HG03520 (cell line): ENCODE data around the gene IL10RB.
"Not testable (repeated sequence)": the region's sequence is repeated elsewhere in the genome, so short reads cannot be mapped to it uniquely, and the experiment has no call there.

Experiments
- ATAC-seq: cut with Tn5 transposase; IDR thresholded peaks from one replicate; pipeline ENCODE4 v1.9.1; 2021; ENCODE audit warnings: mild to moderate bottlenecking, moderate library complexity; ENCODE audit not compliant: unreplicated experiment

IL10RB gene

DNA sequence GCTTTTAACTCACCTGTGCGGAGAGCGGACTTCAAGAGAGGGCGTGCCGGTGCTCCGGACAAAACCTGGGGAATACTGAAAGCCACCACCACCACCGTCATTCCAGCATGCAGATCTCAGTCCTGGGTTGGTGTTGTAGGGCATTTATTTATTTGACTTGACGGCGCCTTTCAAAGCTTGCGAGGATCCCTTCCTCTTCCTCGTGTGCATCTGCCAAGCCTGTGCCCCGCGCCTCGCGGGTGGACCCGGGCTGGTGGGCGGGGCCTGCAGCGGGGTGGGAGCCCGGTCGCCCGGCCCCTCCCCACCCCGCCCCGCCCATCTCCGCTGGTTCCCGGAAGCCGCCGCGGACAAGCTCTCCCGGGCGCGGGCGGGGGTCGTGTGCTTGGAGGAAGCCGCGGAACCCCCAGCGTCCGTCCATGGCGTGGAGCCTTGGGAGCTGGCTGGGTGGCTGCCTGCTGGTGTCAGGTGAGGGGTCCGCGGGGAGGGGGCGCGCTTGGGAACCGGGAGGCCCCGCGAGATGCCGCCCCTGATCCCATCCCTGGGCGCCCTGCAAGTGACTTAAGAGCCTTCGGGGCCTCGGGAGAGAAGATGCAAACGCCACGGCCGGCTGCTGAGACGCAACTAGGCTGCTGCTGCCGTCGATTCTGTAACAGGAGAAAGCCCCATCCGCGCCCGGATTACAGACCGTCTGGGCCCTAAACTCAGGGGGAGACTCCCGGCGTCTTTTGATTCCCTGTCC lies at the start of gene IL10RB:
Gene IL10RB, plus strand, starts transcription at position 318 of the 739 bp plus-strand sequence. Its CDS starts 99 bp downstream, at position 417.
- ATAC-seq: peak; percentile 35

DNA sequence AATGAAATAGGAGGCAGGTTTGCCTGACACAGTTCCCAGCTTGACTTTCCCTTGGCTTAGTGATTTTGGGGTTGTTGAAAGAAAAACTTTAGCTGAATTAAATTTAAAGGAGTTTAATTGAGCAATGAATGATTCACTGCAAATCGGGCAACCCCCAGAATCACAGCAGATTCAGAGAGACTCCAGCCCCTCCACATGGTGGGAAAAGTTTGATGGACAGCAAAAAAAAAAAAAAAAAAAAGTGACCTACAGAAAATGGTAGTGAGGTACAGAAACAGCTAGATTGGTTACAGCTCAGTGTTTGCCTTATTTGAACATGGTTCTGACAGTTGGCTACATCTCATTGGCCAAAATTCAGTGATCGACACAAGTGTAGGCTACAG lies 49.0 kb upstream of the IL10RB start:
- no peak for ATAC-seq

DNA sequence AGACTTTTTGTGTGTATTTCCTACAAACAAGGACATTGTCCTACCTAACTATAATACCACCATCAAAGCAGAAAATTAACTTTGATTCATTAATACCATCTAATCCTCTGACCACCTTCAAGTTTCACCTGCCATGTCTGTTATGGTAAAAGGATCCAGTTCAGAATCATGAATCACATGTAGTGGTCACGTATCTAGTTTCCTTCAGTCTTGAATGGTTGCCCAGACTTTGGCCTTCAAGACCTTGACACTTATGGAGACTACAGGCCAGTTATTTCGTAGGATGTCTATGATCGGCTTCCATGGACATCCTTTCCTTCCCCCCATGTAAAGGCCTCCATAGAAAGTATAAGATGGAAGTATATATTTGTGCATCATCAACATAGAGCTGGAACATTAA lies 46.9 kb upstream of the IL10RB start:
- ATAC-seq: no peak

DNA sequence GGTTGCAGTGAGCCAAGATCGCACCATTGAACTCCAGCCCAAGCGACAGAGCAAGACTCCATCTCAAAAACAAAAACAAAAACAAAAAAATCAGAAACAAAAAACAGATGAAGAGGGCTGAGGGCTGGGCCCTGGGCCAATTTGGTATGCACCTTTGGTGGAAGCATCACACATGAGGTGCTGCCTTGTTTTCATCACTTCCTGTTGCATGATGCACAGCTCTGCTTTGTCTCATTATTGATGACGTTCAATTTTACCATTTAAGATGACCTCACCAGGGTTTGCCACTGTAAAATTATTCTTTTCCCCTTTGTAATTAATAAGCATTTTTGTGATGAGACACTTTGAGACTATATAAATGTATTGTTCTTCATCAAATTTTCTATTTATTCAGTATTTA lies 46.2 kb upstream of the IL10RB start:
- ATAC-seq: no peak

DNA sequence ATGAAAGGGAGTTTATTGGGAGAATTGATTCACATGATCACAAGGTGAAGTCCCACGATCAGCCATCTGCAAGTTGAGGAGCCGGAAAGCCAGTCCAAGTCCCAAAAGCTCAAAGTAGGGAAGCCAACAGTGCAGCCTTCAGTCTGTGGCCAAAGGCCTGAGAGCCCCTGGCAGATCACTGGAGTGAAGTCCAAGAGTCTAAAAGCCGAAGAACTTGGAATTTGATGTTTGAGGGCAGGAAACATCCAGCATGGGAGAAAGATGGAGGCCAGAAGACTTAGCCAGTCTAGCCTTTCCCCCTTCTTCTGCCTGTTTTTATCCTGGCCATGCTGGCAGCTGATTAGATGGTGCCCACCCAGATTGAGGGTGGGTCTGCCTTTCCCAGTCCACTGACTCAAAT lies 40.8 kb upstream of the IL10RB start:
- ATAC-seq: not testable (repeated sequence)

DNA sequence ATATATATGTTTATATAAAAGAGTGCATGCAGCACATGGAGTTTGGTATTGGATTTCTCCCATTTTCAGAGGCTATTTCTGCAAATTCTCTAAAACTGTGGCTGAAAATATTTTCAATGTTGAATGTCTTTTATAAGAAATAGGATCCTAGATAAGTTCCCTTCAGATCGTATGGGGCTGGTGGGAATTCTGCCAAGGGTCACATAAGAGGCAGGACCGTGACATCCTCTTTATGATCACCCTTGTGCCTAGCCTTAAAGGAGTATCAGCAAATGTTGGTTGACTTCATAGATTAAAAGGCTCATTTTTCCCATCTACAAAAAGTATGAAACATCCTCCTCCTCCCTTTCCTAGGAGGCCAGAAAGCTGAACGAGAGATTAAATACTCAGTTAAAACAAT lies 37.7 kb upstream of the IL10RB start:
- no peak for ATAC-seq

DNA sequence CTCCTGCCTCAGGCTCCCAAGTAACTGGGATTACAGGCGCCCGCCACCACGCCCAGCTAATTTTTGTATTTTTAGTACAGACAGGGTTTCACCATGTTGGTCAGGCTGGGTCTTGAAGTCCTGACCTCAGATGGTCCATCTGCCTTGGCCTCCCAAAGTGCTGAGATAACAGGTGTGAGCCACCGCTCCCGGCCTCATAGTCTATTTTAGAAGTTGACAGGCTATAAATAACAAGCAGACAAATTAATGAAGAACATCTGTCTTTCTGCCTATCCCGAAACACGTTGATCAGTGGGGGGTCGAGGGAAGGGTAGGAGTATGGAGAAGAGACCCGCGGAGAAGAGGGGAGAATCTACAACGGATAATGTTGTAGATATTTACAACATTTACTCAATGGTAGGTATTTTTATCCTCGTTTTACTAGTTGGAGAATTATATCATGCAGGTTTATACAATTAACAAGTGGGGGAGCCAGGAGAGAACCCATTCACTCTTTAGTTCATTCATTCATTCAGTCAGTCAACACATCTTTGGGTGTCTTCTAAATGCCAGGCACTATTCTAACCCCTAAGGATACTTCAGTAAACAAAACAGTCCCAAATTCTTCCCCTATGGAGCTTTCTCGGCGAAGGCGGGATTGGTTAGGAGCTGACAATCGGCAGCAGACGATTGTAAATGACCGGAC lies 36.9 kb upstream of the IL10RB start:
- no peak for ATAC-seq

DNA sequence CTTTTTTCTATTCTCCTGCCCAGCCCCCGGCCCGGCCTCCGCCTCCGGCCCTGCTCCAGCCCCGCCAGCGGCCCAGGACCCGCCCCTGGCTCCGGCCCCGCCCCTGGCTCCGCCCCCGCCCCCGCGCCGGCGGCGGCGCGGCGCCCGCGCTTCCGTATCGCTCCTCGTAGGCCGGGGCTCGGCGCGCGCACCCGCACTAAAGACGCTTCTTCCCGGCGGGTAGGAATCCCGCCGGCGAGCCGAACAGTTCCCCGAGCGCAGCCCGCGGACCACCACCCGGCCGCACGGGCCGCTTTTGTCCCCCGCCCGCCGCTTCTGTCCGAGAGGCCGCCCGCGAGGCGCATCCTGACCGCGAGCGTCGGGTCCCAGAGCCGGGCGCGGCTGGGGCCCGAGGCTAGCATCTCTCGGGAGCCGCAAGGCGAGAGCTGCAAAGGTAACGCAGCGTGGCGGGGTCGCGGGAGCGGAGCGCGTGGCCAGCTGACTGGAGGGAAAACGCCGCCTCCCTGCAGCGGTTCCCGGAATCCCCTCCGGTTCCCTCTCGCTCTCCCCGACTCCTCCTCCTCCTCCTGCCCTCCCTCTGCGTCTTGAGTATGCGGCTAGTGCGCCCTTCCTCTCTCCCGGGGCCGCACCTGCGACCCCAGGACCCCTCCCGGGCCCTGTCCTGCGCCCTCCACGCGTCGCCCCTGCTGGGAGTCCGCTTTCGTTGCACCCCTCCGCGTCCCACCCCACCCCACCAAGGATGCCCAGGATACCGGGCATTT lies 36.2 kb upstream of the IL10RB start, which contains the start of gene IFNAR2:
Gene IFNAR2, plus strand, starts transcription at position 155 of the 761 bp plus-strand sequence. CDS start 11,985 bp downstream, outside the sequence.
- ATAC-seq: peak; percentile 64

DNA sequence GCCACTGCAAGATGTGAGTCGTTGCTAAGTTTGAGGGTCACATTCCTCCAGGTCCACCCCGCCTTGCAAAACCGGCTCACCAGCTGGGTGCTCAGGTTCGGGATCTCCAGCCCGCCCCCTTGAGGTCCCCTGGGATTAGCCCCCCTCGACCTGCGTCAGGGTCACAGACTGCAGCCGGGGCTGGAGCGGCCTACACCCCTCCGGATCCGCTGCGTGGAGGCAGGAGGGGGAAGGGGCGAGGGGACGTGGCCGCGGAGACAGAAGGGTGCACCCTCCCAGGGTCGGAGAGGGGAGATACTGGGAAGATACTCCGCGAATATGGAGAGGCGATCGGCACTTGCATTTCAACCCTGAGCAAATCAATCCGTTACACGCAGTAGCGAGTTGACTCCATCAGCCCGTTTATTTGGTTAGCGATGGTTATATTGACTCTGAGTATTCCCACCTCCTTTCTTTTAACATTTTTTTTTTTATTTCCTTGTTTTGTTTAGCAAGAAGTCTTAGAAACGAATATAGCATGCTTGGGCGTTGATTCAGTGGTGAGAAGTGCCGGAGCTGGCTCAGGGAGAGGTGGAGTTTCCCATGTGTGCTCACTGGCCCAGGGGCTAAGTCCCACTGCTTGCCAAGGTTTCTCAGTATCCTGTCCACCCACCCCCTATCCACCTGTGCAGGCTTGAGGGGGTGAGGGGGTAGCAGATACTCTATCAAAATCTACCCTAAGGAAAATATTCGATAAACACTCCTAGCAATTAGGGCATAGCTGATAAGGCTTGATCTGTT lies 35.4 kb upstream of the IL10RB start:
- peak; percentile 23 for ATAC-seq

DNA sequence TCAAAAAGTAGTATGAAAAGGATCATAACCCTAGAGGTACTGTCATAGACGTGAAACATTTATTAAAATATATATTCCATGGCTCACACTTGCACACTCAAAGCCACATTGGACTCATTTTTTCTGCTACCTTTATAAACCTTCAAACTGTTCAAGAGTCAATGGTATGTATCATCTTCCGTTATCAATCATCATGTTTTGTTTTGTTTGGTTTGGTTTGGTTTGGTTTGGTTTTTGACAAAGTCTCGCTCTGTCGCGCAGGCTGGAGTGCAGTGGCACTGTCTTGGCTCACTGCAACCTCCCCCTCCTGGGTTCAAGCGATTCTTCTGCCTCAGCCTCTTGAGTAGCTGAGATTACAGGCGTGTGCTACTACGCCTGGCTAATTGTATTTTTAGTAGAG lies 34.6 kb upstream of the IL10RB start:
- no peak for ATAC-seq

DNA sequence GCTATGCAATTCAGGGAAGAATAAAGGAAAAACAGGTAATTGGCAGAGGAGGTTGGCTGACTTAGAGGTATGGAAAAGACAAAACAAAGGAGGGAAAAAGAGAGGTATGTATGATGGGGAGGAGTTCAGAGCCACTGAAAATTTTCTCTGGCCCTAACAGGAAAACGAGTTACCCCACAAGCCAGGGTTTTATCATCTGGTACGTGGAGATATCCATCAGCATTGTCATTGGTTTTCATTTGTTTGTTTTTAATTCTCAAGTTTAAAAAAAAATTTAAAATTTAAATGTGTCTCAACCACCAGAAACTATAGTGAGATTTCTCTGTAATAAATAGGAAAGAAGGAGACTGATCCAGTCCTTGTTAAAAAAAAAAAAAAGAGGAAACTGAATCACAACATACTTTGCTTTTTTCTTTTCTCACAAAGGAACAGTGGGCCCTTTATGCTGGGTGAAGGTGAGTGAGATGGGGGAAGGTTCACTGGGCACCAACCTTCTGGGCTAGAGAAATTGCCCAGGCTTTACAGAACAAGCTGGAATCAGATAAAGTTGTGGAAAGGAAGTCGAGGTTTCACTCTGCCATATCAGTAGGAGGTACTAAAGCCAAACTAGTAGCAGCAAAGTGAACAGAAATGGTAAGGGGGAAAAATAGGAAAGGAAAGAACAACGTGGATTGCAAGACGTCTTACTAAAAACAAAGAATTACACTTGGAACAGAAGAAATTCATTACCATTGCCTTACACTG lies 33.7 kb upstream of the IL10RB start:
- ATAC-seq: no peak

DNA sequence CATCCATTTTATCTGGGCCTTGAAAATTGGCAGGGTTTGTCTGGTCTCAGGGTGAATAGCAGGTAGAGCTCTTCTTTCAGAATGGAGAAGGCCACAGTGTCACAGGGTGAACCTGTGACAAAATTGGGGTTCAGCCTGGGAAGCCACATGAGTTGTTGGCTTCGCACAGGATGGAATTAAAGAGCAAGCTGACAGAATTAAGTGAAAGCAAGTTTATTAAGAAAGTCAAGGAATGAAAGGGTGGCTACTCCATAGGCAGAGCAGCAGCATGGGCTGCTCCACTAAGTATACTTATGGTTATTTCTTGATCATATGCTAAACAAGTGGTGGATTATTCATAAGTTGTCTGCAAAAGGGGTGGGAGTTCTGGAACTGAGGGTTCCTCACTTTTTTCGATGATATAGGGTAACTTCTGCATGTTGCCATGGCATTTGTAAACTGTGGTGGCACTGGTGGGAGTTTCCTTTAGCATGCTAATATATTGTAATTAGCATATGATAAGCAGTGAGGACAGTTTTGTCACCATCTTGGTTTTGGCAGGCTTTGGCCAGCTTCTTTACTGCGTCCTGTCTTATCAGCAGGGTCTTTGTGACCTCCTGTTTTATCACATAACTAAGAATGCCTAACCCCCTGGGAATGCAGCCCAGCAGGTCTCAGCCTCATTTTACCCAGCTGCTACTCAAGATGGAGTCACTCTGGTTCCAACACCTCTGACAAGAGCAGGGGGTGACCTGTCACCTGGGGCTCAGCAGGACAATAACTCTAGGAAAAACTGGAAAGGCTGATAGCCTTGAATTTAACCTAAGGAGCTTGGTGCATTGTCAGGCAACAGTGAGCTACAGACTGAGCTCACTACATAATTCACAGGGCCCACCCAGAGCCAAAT lies 31.3 kb upstream of the IL10RB start:
- no peak for ATAC-seq

DNA sequence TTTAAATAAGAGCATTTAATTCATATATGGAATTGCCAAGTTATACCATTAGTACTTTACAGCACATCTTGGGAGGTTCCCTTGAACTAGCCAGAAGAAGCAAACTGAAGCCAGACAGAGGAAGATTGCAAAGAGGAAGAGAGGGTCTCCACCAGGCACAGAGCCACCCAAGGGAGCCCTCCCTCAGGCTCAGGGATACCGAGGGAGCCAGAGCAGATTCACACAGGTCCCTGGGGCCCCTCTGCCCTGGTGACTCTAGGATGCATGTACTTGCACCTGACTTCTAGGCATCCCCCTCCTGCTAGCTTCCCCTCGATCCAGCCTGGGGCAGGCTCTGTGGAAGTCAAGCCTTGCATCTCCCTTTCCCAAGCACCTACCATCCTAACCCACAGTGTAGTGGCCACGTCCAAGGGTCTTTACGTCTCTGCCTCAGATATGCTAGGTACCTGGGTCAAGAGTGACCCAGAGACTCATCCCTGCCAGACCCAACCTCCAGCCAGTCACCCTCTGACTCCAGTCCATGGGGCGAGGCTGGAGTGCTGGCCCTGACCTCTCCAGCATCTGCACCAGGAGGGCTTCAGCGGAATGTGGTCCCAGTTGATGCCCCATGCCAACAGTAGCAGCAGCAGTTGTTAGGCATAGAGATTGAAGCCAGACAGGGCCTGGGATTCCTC lies 30.0 kb upstream of the IL10RB start:
- ATAC-seq: no peak

DNA sequence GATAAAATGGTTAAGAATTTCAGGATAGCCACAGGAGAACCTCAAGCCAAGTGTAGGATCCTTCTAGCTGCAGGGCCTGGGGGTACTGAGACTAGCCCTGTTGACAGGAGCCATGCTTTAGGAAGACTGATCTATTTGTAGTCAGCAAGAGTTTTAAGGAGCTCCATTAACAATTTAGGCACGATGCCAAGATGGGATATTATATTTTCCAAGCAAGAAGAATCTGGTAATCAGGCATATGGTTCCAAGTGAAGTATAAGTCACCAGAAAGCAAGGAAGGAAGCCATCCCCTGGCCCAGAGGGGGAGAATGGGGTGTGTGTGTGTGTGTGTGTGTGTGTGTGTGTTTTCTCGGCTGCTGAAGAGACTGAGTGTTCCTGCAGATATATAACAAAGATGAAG lies 29.4 kb upstream of the IL10RB start:
- no peak for ATAC-seq

DNA sequence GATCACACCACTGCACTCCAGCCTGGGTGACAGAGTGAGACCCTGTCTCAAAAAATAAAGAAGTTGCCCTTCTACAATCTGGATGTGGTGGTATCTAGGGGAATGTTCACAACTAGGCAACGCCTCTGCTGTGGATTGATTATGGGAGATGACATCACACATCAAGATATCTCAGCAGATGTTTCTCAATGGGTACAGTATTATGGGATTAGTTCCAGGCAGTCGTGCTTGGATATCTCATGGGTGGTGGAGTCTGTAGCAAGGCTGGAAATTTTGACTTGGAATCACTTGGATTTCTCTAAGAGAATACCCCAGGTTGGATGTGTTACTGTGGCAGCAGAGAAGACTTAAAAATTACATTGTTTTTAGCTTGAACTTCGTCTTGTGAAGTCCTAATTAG lies 28.7 kb upstream of the IL10RB start:
- no peak for ATAC-seq

DNA sequence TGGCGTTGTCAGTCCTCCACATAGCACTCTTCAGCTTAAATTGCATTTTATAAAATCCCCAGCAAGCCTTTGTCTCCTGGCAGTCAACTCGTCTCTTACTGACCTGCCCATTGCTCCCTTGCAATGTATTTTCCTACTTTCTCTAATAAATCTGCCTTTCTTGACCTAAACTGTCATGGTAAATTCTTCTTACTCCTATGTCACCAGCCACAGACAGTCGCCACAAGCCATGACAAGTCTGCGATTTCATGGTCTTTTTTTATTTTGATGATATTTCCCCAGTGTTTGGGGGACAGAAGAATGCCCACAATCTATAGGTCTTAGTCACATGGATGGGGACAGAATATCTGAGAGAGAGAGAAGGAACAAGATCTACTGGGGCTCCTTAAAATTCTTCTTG lies 28.0 kb upstream of the IL10RB start:
- ATAC-seq: peak; percentile 16

DNA sequence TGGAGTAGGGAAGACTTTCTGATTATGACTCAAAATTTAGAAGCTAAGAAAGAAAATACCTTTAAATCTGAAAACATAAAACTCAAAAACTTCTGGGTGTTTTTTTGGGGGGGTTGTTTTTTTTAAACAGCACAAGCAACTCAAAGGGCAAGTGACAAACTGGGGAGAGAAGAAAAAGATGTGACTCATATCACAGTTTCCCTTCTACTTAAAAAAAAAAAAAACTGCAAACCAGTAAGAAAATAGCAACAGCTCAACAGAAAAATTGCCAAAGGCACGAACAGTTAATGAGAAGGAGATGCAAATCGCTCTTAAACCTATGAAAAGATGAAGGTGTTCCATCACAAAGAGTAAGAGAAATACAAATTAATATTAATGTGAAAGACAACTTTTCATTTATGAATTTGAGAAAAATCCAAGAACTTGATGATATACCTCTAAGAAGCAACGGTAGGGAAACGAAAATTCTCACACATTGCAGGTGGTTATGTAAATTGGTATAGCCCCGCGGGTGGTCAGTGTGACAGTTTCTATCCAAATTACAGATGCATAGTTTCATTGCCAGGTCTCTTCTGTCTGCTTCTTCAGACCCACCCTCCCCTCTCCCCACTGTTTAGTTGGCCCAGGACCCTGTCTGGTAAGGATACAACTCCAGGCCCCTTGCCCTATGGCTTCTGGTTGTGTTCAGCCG lies 27.5 kb upstream of the IL10RB start:
- peak; percentile 70 for ATAC-seq

DNA sequence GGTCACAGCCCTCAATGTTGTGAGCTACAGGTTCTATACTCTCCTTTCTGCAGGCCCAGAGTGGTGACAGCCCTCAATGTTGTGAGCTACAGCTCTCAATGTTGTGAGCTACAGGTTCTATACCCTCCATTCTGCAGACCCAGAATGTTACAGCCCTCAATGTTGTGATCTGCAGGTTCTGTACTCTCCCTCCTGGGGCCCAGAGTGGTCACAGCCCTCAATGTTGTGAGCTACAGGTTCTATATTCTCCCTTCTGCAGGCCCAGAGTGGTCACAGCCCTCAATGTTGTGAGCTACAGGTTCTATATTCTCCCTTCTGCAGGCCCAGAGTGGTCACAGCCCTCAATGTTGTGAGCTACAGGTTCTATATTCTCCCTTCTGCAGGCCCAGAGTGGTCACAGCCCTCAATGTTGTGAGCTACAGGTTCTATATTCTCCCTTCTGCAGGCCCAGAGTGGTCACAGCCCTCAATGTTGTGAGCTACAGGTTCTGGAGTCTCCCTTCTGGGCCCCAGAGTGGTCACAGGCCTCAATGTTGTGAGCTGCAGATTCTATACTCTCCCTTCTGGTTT lies 26.5 kb upstream of the IL10RB start:
- not testable (repeated sequence) for ATAC-seq
